Pons (tissue), 1 donor: Measurements from ENCODE around the gene DMGDH.
A peak's percentile ranks its signal among the peaks of the same experiment; 100 is the strongest.

Experiments
- DNase-seq: peaks from one replicate; pipeline ENCODE4 v3.0.0-alpha.2; 2016; ENCODE audit warnings: low spot score

Gene DMGDH

GRCh38 chr5:79062436-79062835 lies 7.0 kb downstream of the DMGDH start:
- no peak for DNase-seq

- DNase-seq = no peak
Observed at GRCh38 chr5:79059674-79060073, 9.8 kb downstream of the DMGDH start.

GRCh38 chr5:79056847-79057246 lies 12.6 kb downstream of the DMGDH start:
- no peak for DNase-seq

DNA sequence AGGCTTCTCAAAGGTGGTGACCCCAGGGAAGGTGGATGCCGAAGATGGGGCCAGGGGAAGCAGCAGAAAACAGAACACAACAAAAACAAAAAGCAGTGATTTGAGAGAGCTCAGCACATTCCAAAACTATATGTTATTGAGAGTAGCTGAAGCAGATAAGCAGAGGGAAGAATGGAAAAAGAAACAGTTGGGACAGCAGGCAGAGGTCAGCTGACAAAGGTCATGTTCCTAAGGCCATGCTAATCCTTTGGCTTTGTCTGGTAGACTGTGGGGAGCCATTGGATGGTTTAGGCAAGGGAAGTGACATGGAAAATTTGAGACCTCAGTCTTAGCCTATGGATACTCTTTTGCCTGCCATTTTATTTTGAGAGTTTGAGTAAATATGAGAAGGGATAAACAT lies 14.5 kb downstream of the DMGDH start:
- DNase-seq = no peak

DNA sequence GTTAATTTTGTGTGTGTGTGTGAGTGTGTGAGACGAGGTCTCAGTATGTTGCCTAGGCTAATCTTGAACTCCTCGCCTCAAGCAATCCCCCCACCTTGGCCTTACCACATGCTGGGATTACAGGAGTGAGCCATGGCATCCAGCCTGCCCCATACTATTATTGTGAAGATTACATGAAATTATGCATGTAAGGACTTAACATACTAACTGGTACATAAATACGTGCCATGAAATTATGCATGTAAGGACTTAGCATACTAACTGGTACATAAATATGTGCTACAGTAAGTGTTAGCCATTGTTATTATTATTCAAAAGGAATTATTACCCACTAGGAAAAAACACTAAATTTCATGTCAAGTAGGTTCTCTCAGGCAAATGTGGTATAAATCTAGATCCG lies 16.2 kb downstream of the DMGDH start:
- DNase-seq = no peak

DNA sequence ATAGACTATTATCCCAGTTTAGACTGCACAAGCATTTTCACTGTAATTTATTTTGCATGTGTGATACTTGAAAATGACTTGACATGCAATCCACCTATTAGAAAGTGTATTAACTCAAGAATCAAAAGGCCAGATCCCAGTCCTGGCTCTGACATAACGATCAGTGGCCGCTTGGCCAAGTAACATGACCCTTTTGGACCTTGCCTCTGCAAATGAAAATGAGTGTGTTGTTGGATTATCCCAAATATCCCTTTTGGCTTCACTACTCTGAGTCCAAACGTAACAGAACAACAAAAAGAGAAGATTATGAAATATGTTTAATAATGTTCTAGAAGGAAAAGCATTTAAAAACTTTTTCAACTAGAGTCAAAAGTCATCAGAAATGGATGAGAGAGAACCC lies 19.0 kb downstream of the DMGDH start:
- no peak for DNase-seq

- no peak for DNase-seq
Observed at GRCh38 chr5:79048437-79048836, 21.0 kb downstream of the DMGDH start.

DNA sequence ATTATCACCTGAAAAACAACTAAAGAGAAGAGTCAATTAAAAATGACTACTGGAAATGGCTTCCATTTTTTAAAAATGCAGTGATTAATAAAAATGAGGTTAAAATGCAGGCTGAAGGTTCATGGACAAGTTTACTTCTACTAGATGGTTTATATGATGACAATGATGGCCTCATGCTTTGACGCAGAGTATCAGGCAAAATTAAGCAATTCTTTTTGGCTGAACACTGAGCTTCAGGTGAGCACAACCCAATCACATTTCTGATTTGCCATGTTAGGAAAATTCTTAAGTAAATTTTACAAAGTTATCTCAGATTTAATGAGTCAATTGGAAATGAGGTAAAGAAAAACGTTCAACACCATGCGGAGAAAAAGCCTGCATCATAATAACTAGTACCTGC lies 22.3 kb downstream of the DMGDH start:
- DNase-seq = no peak

- DNase-seq = no peak
Observed at GRCh38 chr5:79042188-79042587, 27.3 kb downstream of the DMGDH start.

DNA sequence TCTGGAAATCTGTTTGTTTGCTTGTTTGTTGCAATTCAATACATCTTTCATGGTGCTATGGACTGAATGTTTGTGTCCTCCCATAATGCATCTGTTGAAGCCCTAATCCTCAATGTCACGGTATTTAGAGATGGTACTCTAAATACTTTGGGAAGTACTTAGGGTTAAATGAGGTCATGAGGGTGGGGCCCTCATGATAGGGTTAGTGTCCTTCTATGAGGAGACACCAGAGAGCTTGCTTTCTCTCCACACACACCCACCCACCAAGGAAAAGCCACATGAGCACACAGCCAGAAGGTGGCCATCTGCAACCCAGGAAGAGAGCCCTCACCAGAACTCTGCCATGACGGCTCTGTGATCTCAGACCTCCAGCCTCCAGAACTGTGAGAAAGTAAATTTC lies 32.7 kb downstream of the DMGDH start:
- DNase-seq = no peak

- DNase-seq = no peak
Observed at GRCh38 chr5:79035237-79035636, 34.2 kb downstream of the DMGDH start.

DNA sequence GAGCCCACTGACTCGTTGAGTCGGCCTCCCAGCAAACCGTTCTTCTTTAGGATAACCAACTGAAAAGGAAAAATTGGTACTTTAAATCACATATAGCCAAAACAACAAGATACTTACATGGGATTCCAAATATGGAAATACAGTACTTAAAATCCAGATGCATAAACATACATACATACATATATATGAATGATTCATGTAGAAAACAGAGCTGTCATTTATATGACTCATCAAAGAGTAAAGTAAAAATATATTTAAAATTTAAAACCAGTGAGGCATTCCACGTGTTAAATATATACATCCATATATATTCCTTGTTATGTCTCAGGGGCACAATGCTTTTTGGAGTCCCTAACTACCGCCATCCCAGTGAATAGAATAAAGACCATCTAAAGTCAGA lies 36.7 kb downstream of the DMGDH start:
- no peak for DNase-seq

DNA sequence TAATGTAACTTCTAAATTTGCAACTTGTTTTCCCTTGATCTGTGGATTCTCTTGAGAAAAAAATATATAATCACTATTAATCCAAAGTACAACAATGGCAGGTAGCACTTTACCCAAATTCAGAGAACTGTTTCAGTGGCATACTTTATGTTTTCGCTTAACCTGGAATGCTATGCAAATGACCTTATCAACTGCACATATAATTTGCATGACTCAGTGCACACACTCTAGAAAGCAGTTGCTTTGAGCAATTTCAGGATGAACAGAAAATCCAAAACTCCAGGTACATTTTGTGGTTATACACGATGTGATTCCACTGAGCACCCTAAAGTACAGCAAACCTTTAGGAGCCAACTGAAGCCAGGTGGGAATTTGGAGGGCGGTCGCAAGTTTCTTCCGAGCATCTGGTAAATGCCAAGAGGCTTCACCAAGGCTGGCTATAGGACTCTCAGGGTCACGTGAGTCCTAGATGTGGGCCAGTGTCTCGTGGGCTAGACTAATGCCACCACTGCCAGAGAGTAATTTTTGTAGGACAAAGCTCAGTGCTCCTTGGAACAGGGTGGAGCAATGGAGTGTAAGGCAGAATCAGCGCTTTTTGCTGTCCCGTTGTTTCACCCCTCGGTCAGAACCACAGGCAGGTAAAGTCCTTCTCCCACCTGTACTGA lies 37.3 kb downstream of the DMGDH start:
- DNase-seq = no peak

GRCh38 chr5:79031485-79031867 lies 38.0 kb downstream of the DMGDH start:
- no peak for DNase-seq

GRCh38 chr5:79030663-79031484 lies 38.6 kb downstream of the DMGDH start:
- no peak for DNase-seq

DNA sequence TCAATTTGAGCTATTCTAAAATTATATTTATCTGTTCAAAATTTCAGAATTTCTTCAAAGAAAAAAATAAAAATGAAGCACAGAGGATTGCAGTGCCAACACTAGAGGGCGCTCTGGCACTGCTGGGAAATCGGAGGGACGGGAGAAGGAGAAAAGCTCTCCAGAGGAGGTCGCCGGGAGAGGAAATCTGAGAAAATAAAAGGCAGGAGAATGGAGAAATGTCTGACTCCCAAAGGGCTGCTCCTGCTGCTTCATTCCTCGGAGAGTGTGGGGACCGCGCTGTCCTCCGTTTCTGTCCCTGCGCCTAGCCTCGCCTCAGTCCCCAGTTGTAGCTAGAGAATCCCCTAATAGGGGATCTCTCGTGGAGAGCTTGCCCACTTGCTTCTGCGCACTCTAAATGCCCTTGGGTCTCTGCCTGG lies 44.4 kb downstream of the DMGDH start:
- peak; percentile 54 for DNase-seq

DNA sequence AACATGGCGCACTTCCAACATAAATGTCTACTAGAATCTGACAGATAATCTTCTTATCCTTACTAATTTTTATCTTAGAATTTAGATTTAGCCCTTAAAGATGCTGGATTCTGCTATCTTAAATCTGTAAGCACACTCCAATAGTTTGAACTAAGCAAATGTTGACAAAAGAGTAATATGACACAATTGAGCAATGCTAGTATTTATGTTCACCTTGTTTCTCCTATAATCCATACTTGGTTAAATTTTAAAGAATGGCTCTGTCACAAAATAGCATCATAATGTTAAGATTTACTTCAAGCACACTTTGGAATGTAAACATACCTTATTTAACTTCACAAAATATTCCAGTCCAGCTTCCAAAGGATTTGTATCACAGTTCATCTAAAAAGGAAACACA lies 45.5 kb downstream of the DMGDH start:
- no peak for DNase-seq

DNA sequence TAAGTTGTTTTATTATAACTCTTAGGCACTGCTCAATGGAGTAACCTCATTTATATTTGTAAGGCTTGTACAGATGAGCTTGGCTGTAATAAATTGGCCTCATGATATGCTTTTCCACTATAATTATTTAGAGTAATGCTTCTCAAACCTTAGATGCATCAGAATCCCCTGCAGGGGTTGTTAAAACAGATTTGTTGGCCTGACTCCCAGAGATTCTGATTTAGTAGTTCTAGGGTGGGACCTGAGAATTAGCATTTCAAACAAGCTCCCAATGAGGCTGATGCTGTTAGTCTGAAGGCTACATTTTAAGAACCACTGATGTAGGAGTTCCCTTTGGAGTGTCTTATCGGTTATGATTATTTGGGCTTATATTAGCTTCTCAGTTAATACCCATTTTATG lies 46.1 kb downstream of the DMGDH start:
- no peak for DNase-seq

DNA sequence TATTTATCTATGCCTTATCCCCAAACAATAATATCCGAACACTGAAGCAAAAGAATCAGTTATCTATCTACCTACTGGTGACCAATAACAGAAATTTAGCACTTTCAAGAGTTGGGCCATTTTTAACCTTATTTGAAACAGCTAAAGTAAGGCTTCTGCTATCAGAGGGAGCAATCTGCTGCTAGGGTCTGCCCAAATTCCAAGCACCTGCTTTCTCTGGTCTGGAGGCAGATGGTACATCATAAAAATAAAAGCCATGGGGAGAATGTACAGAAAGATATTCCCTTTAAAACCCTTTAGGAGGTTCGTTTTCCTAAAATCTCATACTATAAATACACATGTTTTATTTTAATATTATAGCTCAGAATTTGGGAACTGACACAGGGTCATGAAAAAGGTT lies 46.7 kb downstream of the DMGDH start:
- no peak for DNase-seq

DNA sequence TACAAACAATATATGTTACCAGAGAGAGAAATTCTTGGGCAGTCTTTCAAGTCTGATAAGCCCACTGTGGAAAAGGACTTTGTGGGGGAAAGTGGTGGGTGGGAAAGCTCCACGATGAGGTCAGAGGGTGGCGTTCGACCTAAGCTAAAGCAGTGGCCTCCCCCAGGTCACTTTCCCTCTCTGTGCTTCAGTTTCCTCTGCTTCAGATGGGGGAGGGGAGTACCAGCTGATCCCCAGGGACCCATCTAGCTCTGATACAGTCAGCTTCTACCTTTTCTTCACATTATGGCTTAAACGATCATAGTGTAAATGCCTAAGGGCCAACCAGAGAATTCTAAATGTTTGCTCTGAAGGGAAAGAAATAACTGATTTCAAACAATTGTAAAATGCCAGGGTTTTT lies 47.7 kb downstream of the DMGDH start:
- no peak for DNase-seq

GRCh38 chr5:79020861-79021561 lies 48.5 kb downstream of the DMGDH start:
- peak; percentile 74 for DNase-seq

DNA sequence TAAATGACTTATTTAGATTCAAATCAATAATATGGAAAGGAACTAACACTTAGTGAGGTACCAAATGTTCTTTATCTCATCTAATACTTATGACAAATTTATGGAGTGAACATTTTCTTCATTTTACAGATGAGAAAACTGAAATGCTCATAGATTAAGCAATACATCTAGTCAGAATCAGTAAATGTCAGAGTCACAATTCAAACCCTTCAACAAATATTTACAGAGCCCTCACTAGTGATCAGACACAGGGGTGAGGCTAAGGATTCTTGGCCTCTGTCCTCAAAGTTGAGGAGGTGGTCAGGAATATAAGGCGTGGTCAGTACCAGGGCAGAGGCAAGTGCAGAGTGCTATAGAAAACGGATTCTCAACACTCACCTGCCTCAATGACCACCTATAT lies 54.8 kb downstream of the DMGDH start:
- DNase-seq = no peak

DNA sequence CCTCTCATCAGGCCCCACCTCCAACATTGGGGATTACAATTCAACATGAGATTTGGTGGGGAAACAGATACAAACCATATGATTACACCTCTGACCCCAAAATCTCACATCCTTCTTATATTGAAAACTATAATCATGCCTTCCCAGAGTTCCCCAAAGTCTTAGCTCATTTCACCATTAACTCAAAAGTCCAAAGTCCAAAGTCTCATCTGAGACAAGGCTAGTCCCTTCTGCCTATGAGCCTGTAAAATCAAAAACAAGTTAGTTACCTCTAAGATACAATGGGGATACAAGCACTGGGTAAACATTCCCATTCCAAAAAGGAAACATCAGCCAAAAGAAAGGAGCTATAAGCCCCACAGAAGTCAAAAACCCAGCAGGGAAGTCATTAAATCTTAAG lies 57.6 kb downstream of the DMGDH start:
- DNase-seq = no peak
